HepG2 (cell line): ENCODE measurements around the gene EZH1. TPM values are rescaled to one million over a fixed set of nuclear protein-coding genes. Genes with fewer than 3 reads are reported as not detected.
A peak's percentile ranks its signal among the peaks of the same experiment; 100 is the strongest.

ENCODE experiments used
- ASH2L ChIP-seq: fragments of 300-600, 200-600 bp; sonication (generic); IDR thresholded peaks from 2 replicates; pipeline ENCODE4 v1.7.0; 2017; ENCODE audit warnings: low read depth, mild to moderate bottlenecking, moderate library complexity, mixed read lengths, low read length; ENCODE audit not compliant: insufficient read length
- CCDC6 ChIP-seq: sonication (generic); formaldehyde crosslinking; IDR thresholded peaks from 2 replicates; pipeline ENCODE4 v1.8.1; 2022; ENCODE audit warnings: mild to moderate bottlenecking, missing genetic modification reagents, moderate library complexity
- HNF1A ChIP-seq, 2 experiments: sonication (generic) in 1 of 2; formaldehyde crosslinking in 1 of 2; IDR thresholded peaks; 2 replicates each; pipeline versions ENCODE4 v1.4.0 to v1.6.1; 2016 to 2020; ENCODE audit warnings: borderline replicate concordance in 1 of 2, low read depth in 1 of 2, mild to moderate bottlenecking in 1 of 2, missing genetic modification reagents in 1 of 2
- KDM4B ChIP-seq: sonication (generic); formaldehyde crosslinking; IDR thresholded peaks from 2 replicates; pipeline ENCODE4 v1.4.0; 2020; ENCODE audit warnings: missing genetic modification reagents
- NFE2 ChIP-seq: sonication (generic); formaldehyde crosslinking; IDR thresholded peaks from 2 replicates; pipeline ENCODE4 v1.4.0; 2020; ENCODE audit warnings: missing genetic modification reagents
- SKIL ChIP-seq: sonication (generic); formaldehyde crosslinking; IDR thresholded peaks from 2 replicates; pipeline ENCODE4 v1.8.0; 2022; ENCODE audit warnings: missing genetic modification reagents, mild to moderate bottlenecking, moderate library complexity, borderline replicate concordance
- ZNF20 ChIP-seq: sonication (generic); formaldehyde crosslinking; IDR thresholded peaks from 2 replicates; pipeline ENCODE4 v1.4.0; 2020; ENCODE audit warnings: mild to moderate bottlenecking, moderate library complexity, missing genetic modification reagents
- ZNF350 ChIP-seq: sonication (generic); formaldehyde crosslinking; IDR thresholded peaks from 2 replicates; pipeline ENCODE4 v1.4.0; 2020; ENCODE audit warnings: mild to moderate bottlenecking, low read depth, missing genetic modification reagents, borderline replicate concordance
- ZNF513 ChIP-seq: sonication (generic); formaldehyde crosslinking; conservative IDR thresholded peaks from 2 replicates; pipeline ENCODE4 v1.5.0; 2020; ENCODE audit warnings: missing genetic modification reagents
- ZNF546 ChIP-seq: sonication (generic); formaldehyde crosslinking; conservative IDR thresholded peaks from 2 replicates; pipeline ENCODE4 v1.8.1; 2023; ENCODE audit warnings: mild to moderate bottlenecking, missing genetic modification reagents
- ZNF678 ChIP-seq: sonication (generic); formaldehyde crosslinking; IDR thresholded peaks from 2 replicates; pipeline ENCODE4 v1.4.0; 2020; ENCODE audit warnings: mild to moderate bottlenecking, missing genetic modification reagents
- ZNF878 ChIP-seq: sonication (generic); formaldehyde crosslinking; IDR thresholded peaks from 2 replicates; pipeline ENCODE4 v1.8.1; 2023; ENCODE audit warnings: mild to moderate bottlenecking, missing genetic modification reagents, moderate library complexity
- polyA plus RNA-seq, 8 experiments: library from polyadenylated mRNA; depleted of rRNA in 3 of 8; stranded (reverse) in 7 of 8; unstranded in 1 of 8; fragments of >200 nt; fragmentation: Illumina TruSeq in 4 of 8; extraction: Trizol in 4 of 8; gene quantifications; 2 replicates each; pipeline versions ENCODE4 v1.2.1 to v1.2.3, GENCODE V29; 2011 to 2016; ENCODE audit warnings: low read depth in 4 of 8, missing spikeins in 1 of 8, mixed read lengths in 1 of 8; ENCODE audit not compliant: insufficient read depth in 1 of 8
- total RNA-seq, 5 experiments: library from RNA; depleted of rRNA; stranded (reverse); fragments of >200 nt; fragmentation: Illumina TruSeq; extraction: Trizol; gene quantifications; 2 replicates each; pipeline ENCODE4 v1.2.3, GENCODE V29; 2016; ENCODE audit warnings: low read depth in 1 of 5
- TF ChIP-seq, protein P1 (sequence below): sonication (generic); formaldehyde crosslinking; IDR thresholded peaks from 2 replicates; pipeline ENCODE4 v1.4.0; 2020; ENCODE audit warnings: missing genetic modification reagents
- TF ChIP-seq, protein P2 (sequence below): sonication (generic); formaldehyde crosslinking; IDR thresholded peaks from 2 replicates; pipeline ENCODE4 v1.5.1; 2020; ENCODE audit warnings: mild to moderate bottlenecking, missing genetic modification reagents, moderate library complexity
- TF ChIP-seq, protein P3 (sequence below): sonication (generic); formaldehyde crosslinking; IDR thresholded peaks from 2 replicates; pipeline ENCODE4 v1.4.0; 2020; ENCODE audit warnings: mild to moderate bottlenecking, missing genetic modification reagents

The EZH1 gene
- total and polyA plus RNA-seq, 2 of the 13 experiments (the other 11 are each of a cell fraction or from before 2014, with no cell fraction given), result 11.6 to 24.0 TPM

DNA sequence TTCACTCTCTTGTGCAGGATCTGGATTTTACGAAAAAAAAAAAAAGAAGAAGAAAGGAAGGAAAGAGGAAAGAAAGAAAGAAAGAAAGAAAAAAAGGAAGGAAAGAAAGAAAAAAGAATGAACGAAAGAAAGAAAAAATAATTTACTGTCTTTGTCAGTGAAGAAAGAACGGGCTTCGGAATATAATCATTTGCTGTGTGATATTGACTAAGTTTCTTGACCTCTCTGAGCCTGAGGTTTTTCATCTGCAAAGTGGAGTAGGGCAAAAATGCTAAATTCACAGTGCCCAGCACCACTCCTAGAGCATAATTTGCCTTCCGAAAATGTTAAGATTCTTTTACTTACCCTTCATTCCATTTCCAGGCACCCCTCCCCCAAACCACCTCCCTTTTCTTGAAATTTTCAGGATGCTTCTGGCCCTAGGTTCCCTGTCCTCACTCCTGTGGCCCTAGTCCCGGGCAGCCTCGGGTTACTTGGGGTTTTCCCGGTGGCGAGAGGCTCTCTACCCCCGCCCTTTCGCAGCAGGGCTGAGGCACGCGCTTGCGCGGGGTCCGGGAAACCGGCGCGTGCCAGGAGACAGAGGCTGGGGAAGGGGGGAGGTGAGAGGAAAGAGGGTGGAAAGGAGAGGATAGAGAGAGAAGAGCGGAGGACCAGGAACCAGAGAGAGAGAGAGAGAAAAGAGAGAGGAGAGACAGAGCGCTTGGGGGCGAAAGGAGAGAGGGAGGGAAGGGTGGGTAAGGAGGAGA is 62.7 kb downstream of the EZH1 start, which contains the start of gene CNTNAP1 (continued):
- TF ChIP-seq ZNF513 (CRISPR knock-in tag), result no peak
- TF ChIP-seq, protein P1, sequence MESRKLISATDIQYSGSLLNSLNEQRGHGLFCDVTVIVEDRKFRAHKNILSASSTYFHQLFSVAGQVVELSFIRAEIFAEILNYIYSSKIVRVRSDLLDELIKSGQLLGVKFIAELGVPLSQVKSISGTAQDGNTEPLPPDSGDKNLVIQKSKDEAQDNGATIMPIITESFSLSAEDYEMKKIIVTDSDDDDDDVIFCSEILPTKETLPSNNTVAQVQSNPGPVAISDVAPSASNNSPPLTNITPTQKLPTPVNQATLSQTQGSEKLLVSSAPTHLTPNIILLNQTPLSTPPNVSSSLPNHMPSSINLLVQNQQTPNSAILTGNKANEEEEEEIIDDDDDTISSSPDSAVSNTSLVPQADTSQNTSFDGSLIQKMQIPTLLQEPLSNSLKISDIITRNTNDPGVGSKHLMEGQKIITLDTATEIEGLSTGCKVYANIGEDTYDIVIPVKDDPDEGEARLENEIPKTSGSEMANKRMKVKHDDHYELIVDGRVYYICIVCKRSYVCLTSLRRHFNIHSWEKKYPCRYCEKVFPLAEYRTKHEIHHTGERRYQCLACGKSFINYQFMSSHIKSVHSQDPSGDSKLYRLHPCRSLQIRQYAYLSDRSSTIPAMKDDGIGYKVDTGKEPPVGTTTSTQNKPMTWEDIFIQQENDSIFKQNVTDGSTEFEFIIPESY, result no peak
- TF ChIP-seq ZNF350 (CRISPR knock-in tag), result peak; percentile 54; the same call in 1 of the 2 replicates
- no peak for TF ChIP-seq NFE2 (CRISPR knock-in tag)
- TF ChIP-seq SKIL (CRISPR knock-in tag), result peak; percentile 55; the same call in 1 of the 2 replicates
- no peak for TF ChIP-seq ZNF20
- peak; percentile 76; the same call in 1 of the 2 replicates for TF ChIP-seq ZNF546 (CRISPR knock-in tag)
- TF ChIP-seq ZNF678 (CRISPR knock-in tag), result no peak
- TF ChIP-seq KDM4B (CRISPR knock-in tag), result peak; percentile 24; the same call in 1 of the 2 replicates
- TF ChIP-seq ZNF878 (CRISPR knock-in tag), result 0 out of 2 replicates have a peak, but pooled peaks have one; percentile 31
- no peak for TF ChIP-seq HNF1A (IDR thresholded peaks at IDR 0.05; ENCODE audit: low read depth)
- TF ChIP-seq HNF1A (CRISPR knock-in tag; IDR thresholded peaks at IDR 0.05; ENCODE audit: borderline replicate concordance), result peak; percentile 3; the same call in 1 of the 2 replicates
- peak; percentile 58; the same call in 1 of the 2 replicates for TF ChIP-seq CCDC6
- peak; percentile 73 for TF ChIP-seq ASH2L
- TF ChIP-seq, protein P2, sequence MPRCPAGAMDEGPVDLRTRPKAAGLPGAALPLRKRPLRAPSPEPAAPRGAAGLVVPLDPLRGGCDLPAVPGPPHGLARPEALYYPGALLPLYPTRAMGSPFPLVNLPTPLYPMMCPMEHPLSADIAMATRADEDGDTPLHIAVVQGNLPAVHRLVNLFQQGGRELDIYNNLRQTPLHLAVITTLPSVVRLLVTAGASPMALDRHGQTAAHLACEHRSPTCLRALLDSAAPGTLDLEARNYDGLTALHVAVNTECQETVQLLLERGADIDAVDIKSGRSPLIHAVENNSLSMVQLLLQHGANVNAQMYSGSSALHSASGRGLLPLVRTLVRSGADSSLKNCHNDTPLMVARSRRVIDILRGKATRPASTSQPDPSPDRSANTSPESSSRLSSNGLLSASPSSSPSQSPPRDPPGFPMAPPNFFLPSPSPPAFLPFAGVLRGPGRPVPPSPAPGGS, result peak; percentile 78
- TF ChIP-seq, protein P3, sequence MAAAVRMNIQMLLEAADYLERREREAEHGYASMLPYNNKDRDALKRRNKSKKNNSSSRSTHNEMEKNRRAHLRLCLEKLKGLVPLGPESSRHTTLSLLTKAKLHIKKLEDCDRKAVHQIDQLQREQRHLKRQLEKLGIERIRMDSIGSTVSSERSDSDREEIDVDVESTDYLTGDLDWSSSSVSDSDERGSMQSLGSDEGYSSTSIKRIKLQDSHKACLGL (CRISPR knock-in tag), result no peak
